Fibroblast of the aortic adventitia (primary cell): ENCODE data around the gene CFAP58. TPM values are rescaled to one million over a fixed set of nuclear protein-coding genes. Genes with fewer than 3 reads are reported as not detected.

Source experiments
- DNase-seq: peaks from one replicate; pipeline ENCODE4 v3.0.0-alpha.2; 2010; ENCODE audit warnings: low read depth
- H3K4me3 ChIP-seq: 2 replicates; pipeline ENCODE4 v1.5.1; 2011; ENCODE audit warnings: low read depth, mild to moderate bottlenecking, control low read depth, low read length, moderate library complexity
- total RNA-seq: library from RNA; depleted of rRNA; stranded (reverse); fragments of >200 nt; gene quantifications from 2 replicates; pipeline ENCODE4 v1.2.3, GENCODE V29; 2012; ENCODE audit warnings: low replicate concordance
- TF ChIP-seq, protein P1 (sequence below): IDR thresholded peaks from 2 replicates; pipeline ENCODE4 v1.5.1; 2011; ENCODE audit warnings: mild to moderate bottlenecking, low read length, control low read depth, inconsistent platforms; ENCODE audit not compliant: insufficient read depth

The CFAP58 gene
- total RNA-seq, 1 donor = 0.36 TPM

GRCh38 chr10:104327745-104328645, 25.6 kb upstream of the CFAP58 start:
- TF ChIP-seq, protein P1, sequence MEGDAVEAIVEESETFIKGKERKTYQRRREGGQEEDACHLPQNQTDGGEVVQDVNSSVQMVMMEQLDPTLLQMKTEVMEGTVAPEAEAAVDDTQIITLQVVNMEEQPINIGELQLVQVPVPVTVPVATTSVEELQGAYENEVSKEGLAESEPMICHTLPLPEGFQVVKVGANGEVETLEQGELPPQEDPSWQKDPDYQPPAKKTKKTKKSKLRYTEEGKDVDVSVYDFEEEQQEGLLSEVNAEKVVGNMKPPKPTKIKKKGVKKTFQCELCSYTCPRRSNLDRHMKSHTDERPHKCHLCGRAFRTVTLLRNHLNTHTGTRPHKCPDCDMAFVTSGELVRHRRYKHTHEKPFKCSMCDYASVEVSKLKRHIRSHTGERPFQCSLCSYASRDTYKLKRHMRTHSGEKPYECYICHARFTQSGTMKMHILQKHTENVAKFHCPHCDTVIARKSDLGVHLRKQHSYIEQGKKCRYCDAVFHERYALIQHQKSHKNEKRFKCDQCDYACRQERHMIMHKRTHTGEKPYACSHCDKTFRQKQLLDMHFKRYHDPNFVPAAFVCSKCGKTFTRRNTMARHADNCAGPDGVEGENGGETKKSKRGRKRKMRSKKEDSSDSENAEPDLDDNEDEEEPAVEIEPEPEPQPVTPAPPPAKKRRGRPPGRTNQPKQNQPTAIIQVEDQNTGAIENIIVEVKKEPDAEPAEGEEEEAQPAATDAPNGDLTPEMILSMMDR = peak; percentile 29
- DNase-seq = peak; percentile 76
- peak overlapping the region; percentile 61 for H3K4me3 ChIP-seq

DNA sequence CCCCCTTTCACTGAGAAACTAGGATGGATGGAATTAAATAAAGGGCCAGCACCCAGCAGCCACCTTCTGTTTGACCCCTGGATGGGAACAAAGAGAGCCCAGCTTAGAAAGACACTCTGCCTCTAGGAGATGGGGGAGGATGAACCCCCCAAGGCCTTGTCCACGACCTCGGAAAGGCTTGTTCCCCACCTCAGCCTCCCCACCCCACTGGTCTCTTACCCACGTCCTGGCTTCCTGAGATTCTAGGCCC, 25.1 kb upstream of the CFAP58 start:
- DNase-seq = no peak
- TF ChIP-seq, protein P1 = no peak
- peak overlapping the region; percentile 61 for H3K4me3 ChIP-seq

DNA sequence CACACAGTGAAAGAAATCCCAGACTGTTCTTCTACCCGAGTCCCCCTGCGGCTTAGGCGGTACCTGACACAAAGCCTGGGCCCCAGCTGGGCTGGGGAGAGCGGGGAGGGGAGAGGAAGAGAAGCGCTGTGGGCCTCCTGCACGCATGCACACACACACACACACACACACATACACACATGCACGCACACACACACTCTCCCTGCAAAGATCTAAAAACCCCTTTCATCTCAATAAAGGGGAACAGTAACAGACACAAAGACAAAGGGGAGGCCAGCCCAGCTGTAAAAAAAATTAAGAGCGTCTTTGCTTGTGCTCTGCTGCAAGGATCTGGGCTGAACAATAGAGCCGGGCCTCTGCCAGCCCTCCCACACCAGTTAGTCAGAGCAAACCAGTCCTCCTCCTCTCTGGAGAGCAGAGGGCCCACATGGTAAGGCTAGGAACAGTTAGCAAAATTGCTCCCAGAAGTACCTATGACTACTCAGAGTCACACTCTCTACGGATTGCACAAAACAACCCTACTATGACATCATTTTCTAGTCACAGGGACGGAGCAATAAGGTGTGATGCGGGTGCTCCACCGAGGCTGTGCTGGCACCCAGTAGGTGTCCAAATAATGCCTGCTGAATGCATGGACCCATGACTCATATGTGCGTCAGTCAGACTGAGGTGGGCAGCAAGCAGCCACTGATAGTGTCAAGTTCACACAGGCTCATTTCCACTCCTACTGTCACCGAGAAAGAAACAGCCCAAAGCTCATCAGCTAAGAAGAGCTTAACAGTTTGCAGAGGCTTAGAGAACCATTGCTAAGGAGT, 24.5 kb upstream of the CFAP58 start:
- DNase-seq = peak; percentile 96
- H3K4me3 ChIP-seq = peak overlapping the region; percentile 61
- TF ChIP-seq, protein P1 = no peak

GRCh38 chr10:104329735-104330134, 23.9 kb upstream of the CFAP58 start:
- TF ChIP-seq, protein P1 = no peak
- H3K4me3 ChIP-seq = peak overlapping the region; percentile 44

DNA sequence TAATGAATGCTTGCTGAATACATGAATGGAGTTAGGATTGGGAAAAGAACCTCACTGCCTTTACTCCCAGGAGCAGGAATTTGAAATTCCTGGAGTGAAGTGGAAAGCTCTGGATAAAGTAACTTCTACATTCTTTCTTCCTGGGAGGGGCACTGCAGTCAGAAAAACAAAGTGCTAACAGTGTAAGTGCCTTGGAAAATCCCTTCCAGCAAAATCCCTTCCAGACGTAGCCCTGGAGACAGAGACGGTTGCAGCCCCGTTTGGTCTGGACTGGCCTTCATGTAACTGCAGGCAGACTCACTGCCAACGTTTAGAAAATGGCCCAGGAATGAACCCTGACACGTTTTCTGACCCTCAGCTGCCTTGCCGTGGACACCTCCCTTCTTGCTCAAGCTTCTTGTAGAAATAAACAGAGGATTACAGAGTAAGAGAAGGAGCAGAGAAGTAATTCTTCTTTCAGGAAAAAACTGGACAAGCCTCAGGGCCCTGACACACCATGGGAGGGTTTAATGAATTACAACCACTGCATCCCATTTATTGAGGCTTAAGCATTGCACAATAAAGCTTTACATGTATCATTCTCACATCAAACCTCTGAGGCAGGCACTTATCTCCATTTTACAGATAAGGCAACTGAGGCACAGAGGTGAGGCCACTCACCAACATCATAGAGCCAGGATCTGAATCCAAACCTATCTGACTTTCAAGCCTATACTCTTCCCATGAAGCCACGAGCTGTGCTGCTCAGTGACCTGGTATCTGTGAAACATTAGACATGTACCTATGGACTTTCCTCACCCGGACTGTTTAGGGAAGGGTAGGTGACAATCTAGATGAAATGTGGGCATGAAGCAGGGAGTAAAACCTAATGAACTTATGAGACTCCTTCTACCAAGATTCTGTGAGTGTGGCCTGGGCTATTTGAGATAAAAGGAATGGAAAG, 23.2 kb upstream of the CFAP58 start:
- TF ChIP-seq, protein P1 = no peak
- no peak overlapping the region for H3K4me3 ChIP-seq
- DNase-seq = peak; percentile 99

More at GRCh38 chr10:104329735-104330134, 23.9 kb upstream of the CFAP58 start:
- peak; percentile 92 for DNase-seq

GRCh38 chr10:104331208-104331838, 22.3 kb upstream of the CFAP58 start:
- peak overlapping the region; percentile 25 for H3K4me3 ChIP-seq
- peak; percentile 72 for DNase-seq

More at GRCh38 chr10:104331208-104331838, 22.3 kb upstream of the CFAP58 start:
- TF ChIP-seq, protein P1 = no peak
